B cell (primary cell): ENCODE results near the gene MAP7D3. TPM values are rescaled to one million over a fixed set of nuclear protein-coding genes. Genes with fewer than 3 reads are reported as not detected.
A peak's percentile ranks its signal among the peaks of the same experiment; 100 is the strongest.

Experiments used
- ATAC-seq: fragments of 200-7000 bp; cut with Tn5 transposase; one replicate; pipeline ENCODE4 v1.10.0; 2021; ENCODE audit warnings: low read depth, mild to moderate bottlenecking, moderate number of reproducible peaks, moderate library complexity
- CTCF ChIA-PET: fragments of 350-600 bp; sonication (Branson Sonifier 250); formaldehyde crosslinking; loops from one replicate; lab custom pipeline; 2021; ENCODE audit warnings: antibody characterized with exemption, inconsistent platforms; lab: Charles Lee
- POLR2A ChIA-PET: fragments of 350-600 bp; sonication (Branson Sonifier 250); formaldehyde crosslinking; loops from one replicate; lab custom pipeline; 2021; ENCODE audit warnings: antibody characterized with exemption; lab: Charles Lee
- DNase-seq: peaks from one replicate; pipeline ENCODE4 v3.0.0; 2013
- H2AFZ ChIP-seq: 2 replicates; pipeline ENCODE4 v1.6.1; 2012; ENCODE audit warnings: mild to moderate bottlenecking, low read depth, low read length; ENCODE audit not compliant: insufficient read depth, poor library complexity, severe bottlenecking
- H3K27ac ChIP-seq, 2 donors: 1 replicate in 1 of 2; 2 replicates in 1 of 2; pipeline ENCODE4 v1.5.1; 2012 to 2013; ENCODE audit warnings: low read length in 2 of 2, mild to moderate bottlenecking in 2 of 2, moderate library complexity in 1 of 2
- H3K27me3 ChIP-seq, 4 experiments: fragments of 200-600 bp in 1 of 4; sonication (generic) in 1 of 4; replicated peaks in 1 of 4; 1 replicate in 2 of 4; 2 replicates in 2 of 4; pipeline versions ENCODE4 v1.6.1 to v1.7.0; 2013 to 2016; ENCODE audit warnings: low read length in 3 of 4, mild to moderate bottlenecking in 2 of 4, mixed read lengths in 1 of 4, moderate library complexity in 1 of 4; ENCODE audit not compliant: insufficient read depth in 4 of 4, control insufficient read depth in 3 of 4; ENCODE audit errors: control extremely low read depth in 1 of 4
- H3K36me3 ChIP-seq, 2 experiments: replicated peaks in 1 of 2; 1 replicate in 1 of 2; 2 replicates in 1 of 2; pipeline versions ENCODE4 v1.6.1 to v1.7.1; 2013; ENCODE audit warnings: low read length in 1 of 2; ENCODE audit not compliant: insufficient read depth in 2 of 2, control insufficient read depth in 1 of 2; ENCODE audit errors: control extremely low read depth in 1 of 2, extremely low read depth in 1 of 2
- H3K4me1 ChIP-seq, 2 donors: fragments of 200-600 bp in 1 of 2; sonication (generic) in 1 of 2; 1 replicate in 1 of 2; 2 replicates in 1 of 2; pipeline versions ENCODE4 v1.5.1 to v1.6.1; 2013 to 2017; ENCODE audit warnings: low read length in 2 of 2; ENCODE audit not compliant: control insufficient read depth in 2 of 2, insufficient read depth in 2 of 2
- H3K4me2 ChIP-seq: replicated peaks from 2 replicates; pipeline ENCODE3; 2012; ENCODE audit warnings: mild to moderate bottlenecking, low read depth, low read length; ENCODE audit not compliant: poor library complexity, severe bottlenecking
- H3K4me3 ChIP-seq, 5 experiments: fragments of 200-600 bp in 1 of 5; sonication (generic) in 1 of 5; 1 replicate in 3 of 5; 2 replicates in 2 of 5; pipeline versions ENCODE4 v1.5.1 to v1.7.0; 2011 to 2016; ENCODE audit warnings: low read length in 4 of 5, mild to moderate bottlenecking in 4 of 5, low read depth in 2 of 5, control low read depth in 1 of 5, moderate library complexity in 1 of 5; ENCODE audit not compliant: insufficient read depth in 1 of 5; ENCODE audit errors: control extremely low read depth in 1 of 5, extremely low read depth in 1 of 5
- H3K79me2 ChIP-seq: fragments of 200-600 bp; sonication (generic); one replicate; pipeline ENCODE4 v1.6.0; 2016; ENCODE audit warnings: low read length; ENCODE audit not compliant: control insufficient read depth, insufficient read depth
- H3K9ac ChIP-seq: fragments of 200-600 bp; sonication (generic); 2 replicates; pipeline ENCODE4 v1.6.1; 2017; ENCODE audit warnings: mild to moderate bottlenecking, low read length, moderate library complexity
- H3K9me3 ChIP-seq, 3 donors: one replicate each; pipeline versions ENCODE4 v1.6.1 to v1.7.1; 2013; ENCODE audit warnings: low read length in 2 of 3; ENCODE audit not compliant: control insufficient read depth in 2 of 3, insufficient read depth in 1 of 3; ENCODE audit errors: control extremely low read depth in 1 of 3
- H4K20me1 ChIP-seq: 2 replicates; pipeline ENCODE4 v1.6.0; 2012; ENCODE audit warnings: mild to moderate bottlenecking, low read length; ENCODE audit not compliant: insufficient read depth, control insufficient read depth, poor library complexity, severe bottlenecking
- H3K27ac Mint-ChIP-seq: one replicate; pipeline ENCODE4 v1.8.0; 2021; ENCODE audit warnings: mixed read lengths
- H3K27me3 Mint-ChIP-seq: one replicate; pipeline ENCODE4 v1.8.0; 2021; ENCODE audit warnings: mixed read lengths
- H3K4me1 Mint-ChIP-seq: one replicate; pipeline ENCODE4 v1.8.0; 2021; ENCODE audit warnings: mixed read lengths
- H3K4me3 Mint-ChIP-seq: one replicate; pipeline ENCODE4 v1.8.0; 2021; ENCODE audit warnings: mixed read lengths
- H3K9me3 Mint-ChIP-seq: one replicate; pipeline ENCODE4 v1.8.0; 2022; ENCODE audit warnings: mixed read lengths; ENCODE audit not compliant: insufficient read depth
- EZH2 ChIP-seq: IDR thresholded peaks from 2 replicates; pipeline ENCODE4 v1.6.1; 2012; ENCODE audit warnings: borderline replicate concordance, low read depth, mild to moderate bottlenecking, moderate library complexity, low read length; ENCODE audit not compliant: insufficient read depth, poor library complexity, severe bottlenecking
- WGBS: methylation state at CpG from one replicate; pipeline ENCODE4 v1.1.5; 2013; ENCODE audit warnings: missing lambda C conversion rate; ENCODE audit not compliant: insufficient coverage; 5-methylcytosine and 5-hydroxymethylcytosine counted together
- intact Hi-C: fragments of 100-400 bp; cut with micrococcal nuclease; formaldehyde crosslinking; loops from one replicate; pipeline ENCODE4 v1.10.0; 2022
- polyA plus RNA-seq: library from polyadenylated mRNA; depleted of rRNA; stranded (reverse); fragments of >200 nt; gene quantifications from 2 replicates; pipeline ENCODE4 v1.2.3, GENCODE V29; 2012
- total RNA-seq, 2 donors: library from RNA; stranded (reverse); fragments of 120-200 nt in 1 of 2; gene quantifications; 1 replicate in 1 of 2; 2 replicates in 1 of 2; pipeline versions ENCODE4 v1.2.3 to v1.2.4, GENCODE V29; 2013 to 2022
- TF ChIP-seq, protein P1 (sequence below): fragments of 200-600 bp; IDR thresholded peaks from one replicate; pipeline ENCODE4 v1.8.0; 2022; ENCODE audit warnings: antibody characterized with exemption, mild to moderate bottlenecking

Gene MAP7D3
- total and polyA plus RNA-seq, 2 donors (not counting 1 experiment from before 2014, with no cell fraction given), result 3.8 to 13.0 TPM

DNA sequence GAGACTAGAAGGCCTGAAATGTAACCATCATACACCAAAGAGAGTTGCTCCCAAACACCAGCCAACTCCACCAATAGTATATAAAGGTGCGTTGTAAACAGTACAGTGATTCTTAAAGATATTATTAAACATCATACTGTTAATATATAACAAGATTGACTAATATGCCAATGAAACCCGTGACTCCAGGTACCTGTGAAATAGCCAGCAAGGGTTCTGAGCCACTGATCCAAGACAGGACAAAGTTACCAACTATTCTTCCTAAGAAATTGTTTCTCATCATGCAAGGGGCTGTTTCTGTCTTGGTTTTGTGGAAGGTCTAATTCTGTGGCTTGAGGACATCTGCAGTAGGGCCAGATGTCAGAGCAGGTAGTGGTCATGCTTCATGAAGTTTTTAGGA lies 56.7 kb downstream of the MAP7D3 start:
- no peak overlapping the region for H3K27ac ChIP-seq
- H3K79me2 ChIP-seq, result no peaks in the 10 kb centered on the region
- H3K9me3 ChIP-seq, result no peaks in the 10 kb centered on the region
- H3K4me1 ChIP-seq, result peaks cover 14 to 19% of the 10 kb centered on the region in 2 donors
- DNase-seq, result no peak
- TF ChIP-seq EZH2, result no peak
- TF ChIP-seq, protein P1, sequence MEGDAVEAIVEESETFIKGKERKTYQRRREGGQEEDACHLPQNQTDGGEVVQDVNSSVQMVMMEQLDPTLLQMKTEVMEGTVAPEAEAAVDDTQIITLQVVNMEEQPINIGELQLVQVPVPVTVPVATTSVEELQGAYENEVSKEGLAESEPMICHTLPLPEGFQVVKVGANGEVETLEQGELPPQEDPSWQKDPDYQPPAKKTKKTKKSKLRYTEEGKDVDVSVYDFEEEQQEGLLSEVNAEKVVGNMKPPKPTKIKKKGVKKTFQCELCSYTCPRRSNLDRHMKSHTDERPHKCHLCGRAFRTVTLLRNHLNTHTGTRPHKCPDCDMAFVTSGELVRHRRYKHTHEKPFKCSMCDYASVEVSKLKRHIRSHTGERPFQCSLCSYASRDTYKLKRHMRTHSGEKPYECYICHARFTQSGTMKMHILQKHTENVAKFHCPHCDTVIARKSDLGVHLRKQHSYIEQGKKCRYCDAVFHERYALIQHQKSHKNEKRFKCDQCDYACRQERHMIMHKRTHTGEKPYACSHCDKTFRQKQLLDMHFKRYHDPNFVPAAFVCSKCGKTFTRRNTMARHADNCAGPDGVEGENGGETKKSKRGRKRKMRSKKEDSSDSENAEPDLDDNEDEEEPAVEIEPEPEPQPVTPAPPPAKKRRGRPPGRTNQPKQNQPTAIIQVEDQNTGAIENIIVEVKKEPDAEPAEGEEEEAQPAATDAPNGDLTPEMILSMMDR, result no peak
- H3K4me3 ChIP-seq, result no peak overlapping the region
- H3K4me3 Mint-ChIP-seq, result no peak overlapping the region
- no peak overlapping the region for H3K9ac ChIP-seq
- CTCF ChIA-PET, result no interaction called here
- WGBS, result no CpG with 5 or more reads among the region's 2 CpGs
- H3K27me3 Mint-ChIP-seq, result no peaks in the 10 kb centered on the region
- H4K20me1 ChIP-seq, result no peaks in the 10 kb centered on the region
- no peaks in the 10 kb centered on the region for H3K36me3 ChIP-seq
- no peaks in the 10 kb centered on the region for H3K27me3 ChIP-seq
- no peak overlapping the region for H3K27ac Mint-ChIP-seq
- POLR2A ChIA-PET, result no interaction called here
- ATAC-seq, result no peak
- no peaks in the 10 kb centered on the region for H3K9me3 Mint-ChIP-seq
- intact Hi-C loops, result no loop called here
- H3K4me2 ChIP-seq, result no peak overlapping the region
- peaks cover 26% of the 10 kb centered on the region for H3K4me1 Mint-ChIP-seq
- no peak overlapping the region for H2AFZ ChIP-seq

DNA sequence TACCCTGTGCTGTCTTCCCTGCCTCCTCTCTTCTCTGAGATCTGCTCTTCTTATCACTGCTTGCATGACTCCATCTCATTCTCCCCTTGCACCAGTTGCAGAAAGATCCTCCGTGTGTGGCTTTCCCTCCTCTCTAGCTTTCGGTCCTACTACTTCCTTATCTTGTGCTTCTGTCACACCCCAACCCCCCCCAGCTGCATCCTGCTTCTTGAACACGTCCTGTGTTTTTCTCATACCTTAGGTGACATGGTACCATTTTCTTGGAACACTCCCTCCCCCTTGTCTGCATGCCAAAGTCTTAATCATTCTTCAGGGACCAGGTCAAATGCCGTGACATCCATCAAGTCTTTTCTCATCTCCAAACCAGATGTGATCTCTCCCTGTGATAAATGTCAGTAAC lies 57.4 kb downstream of the MAP7D3 start:
- no peaks in the 10 kb centered on the region for H3K27me3 Mint-ChIP-seq
- H3K9me3 Mint-ChIP-seq, result no peaks in the 10 kb centered on the region
- peaks cover 14 to 19% of the 10 kb centered on the region in 2 donors for H3K4me1 ChIP-seq
- no peak for TF ChIP-seq EZH2
- TF ChIP-seq, protein P1, result no peak
- peak overlapping the region; percentile 39 for H3K27ac Mint-ChIP-seq
- peak; percentile 35 for DNase-seq
- no peaks in the 10 kb centered on the region for H3K79me2 ChIP-seq
- H3K9ac ChIP-seq, result no peak overlapping the region
- H2AFZ ChIP-seq, result no peak overlapping the region
- peaks cover 26% of the 10 kb centered on the region for H3K4me1 Mint-ChIP-seq
- POLR2A ChIA-PET, result no interaction called here
- H3K9me3 ChIP-seq, result no peaks in the 10 kb centered on the region
- H4K20me1 ChIP-seq, result no peaks in the 10 kb centered on the region
- H3K36me3 ChIP-seq, result no peaks in the 10 kb centered on the region
- peak overlapping the region; percentile 63 for H3K4me3 Mint-ChIP-seq
- H3K27me3 ChIP-seq, result no peaks in the 10 kb centered on the region
- 0% methylated on average over 1 of the region's 4 CpGs for WGBS
- no peak overlapping the region for H3K27ac ChIP-seq
- peak overlapping the region in 3 of 5 experiments; percentile 2 to 18 (median 16) for H3K4me3 ChIP-seq
- CTCF ChIA-PET, result no interaction called here
- no peak for ATAC-seq
- H3K4me2 ChIP-seq, result peak overlapping the region; percentile 48
- intact Hi-C loops, result no loop called here
